BJ (cell line): ENCODE results near the gene PDZRN4. TPM values are rescaled to one million over a fixed set of nuclear protein-coding genes. Genes with fewer than 3 reads are reported as not detected.

Source experiments
- CTCF ChIA-PET: fragments of 350-600 bp; formaldehyde crosslinking; extraction: SDS; loops from one replicate; lab custom pipeline; 2021; ENCODE audit warnings: antibody characterized with exemption, inconsistent platforms; lab: Yijun Ruan, JAX
- POLR2A ChIA-PET: fragments of 300-600 bp; sonication (Branson Sonifier 250); formaldehyde crosslinking; extraction: SDS; loops from one replicate; lab custom pipeline; 2021; ENCODE audit warnings: antibody characterized with exemption; lab: Charles Lee
- DNase-seq: peaks from one replicate; pipeline ENCODE4 v3.0.0-alpha.2; 2011; ENCODE audit warnings: low read depth
- H3K27me3 ChIP-seq: 2 replicates; pipeline ENCODE4 v1.6.0; 2011; ENCODE audit warnings: low read length; ENCODE audit not compliant: control insufficient read depth, insufficient read depth
- H3K36me3 ChIP-seq: 2 replicates; pipeline ENCODE4 v1.5.1; 2011; ENCODE audit warnings: low read length; ENCODE audit not compliant: control insufficient read depth, insufficient read depth
- H3K4me3 ChIP-seq: 2 replicates; pipeline ENCODE4 v1.5.1; 2011; ENCODE audit warnings: low read depth, mild to moderate bottlenecking, control low read depth, low read length
- polyA plus RNA-seq: library from polyadenylated mRNA; depleted of rRNA; stranded (reverse); fragments of >200 nt; gene quantifications from 2 replicates; pipeline ENCODE4 v1.2.3, GENCODE V29; 2011
- TF ChIP-seq, protein P1 (sequence below): IDR thresholded peaks from 2 replicates; pipeline ENCODE4 v1.5.1; 2011; ENCODE audit warnings: low read depth, mild to moderate bottlenecking, control low read depth, inconsistent platforms, low read length, moderate library complexity; ENCODE audit not compliant: insufficient read depth

The PDZRN4 gene
- polyA plus RNA-seq, 1 experiment = not detected

DNA sequence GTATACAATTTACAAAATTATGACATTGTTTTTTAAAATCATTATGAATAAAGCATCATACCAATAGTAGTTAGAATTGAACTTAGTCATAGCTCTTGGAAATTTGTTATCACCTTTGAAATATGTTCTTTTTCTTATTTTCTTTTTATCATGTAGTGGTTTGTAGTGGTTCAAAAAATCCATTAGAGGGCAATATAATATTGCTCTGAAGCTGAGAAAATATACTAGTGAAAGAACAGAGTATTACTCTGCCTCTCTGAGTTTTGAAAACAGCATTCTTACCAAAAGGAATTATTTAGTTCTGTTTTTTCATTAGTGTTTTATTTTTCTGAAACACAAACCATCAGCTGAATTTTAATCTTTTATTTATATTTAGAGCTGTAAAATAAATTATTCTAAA is 76.2 kb downstream of the PDZRN4 start:
- ChIA-PET CTCF (interaction anchor here (1.2 to 1.6 kb wide), 2 partner anchors 417 to 760 kb away, joined by 3 to 6 read pairs; no protein-coding TSS in a partner anchor), POLR2A (no interaction called here)
- Histone ChIP-seq H3K27me3 (no peaks in the 10 kb centered on the region), H3K36me3 (no peaks in the 10 kb centered on the region), H3K4me3 (no peak overlapping the region)
- TF ChIP-seq, protein P1, sequence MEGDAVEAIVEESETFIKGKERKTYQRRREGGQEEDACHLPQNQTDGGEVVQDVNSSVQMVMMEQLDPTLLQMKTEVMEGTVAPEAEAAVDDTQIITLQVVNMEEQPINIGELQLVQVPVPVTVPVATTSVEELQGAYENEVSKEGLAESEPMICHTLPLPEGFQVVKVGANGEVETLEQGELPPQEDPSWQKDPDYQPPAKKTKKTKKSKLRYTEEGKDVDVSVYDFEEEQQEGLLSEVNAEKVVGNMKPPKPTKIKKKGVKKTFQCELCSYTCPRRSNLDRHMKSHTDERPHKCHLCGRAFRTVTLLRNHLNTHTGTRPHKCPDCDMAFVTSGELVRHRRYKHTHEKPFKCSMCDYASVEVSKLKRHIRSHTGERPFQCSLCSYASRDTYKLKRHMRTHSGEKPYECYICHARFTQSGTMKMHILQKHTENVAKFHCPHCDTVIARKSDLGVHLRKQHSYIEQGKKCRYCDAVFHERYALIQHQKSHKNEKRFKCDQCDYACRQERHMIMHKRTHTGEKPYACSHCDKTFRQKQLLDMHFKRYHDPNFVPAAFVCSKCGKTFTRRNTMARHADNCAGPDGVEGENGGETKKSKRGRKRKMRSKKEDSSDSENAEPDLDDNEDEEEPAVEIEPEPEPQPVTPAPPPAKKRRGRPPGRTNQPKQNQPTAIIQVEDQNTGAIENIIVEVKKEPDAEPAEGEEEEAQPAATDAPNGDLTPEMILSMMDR = peak; percentile 22; the same call in 1 of the 2 replicates
- no peak for DNase-seq

DNA sequence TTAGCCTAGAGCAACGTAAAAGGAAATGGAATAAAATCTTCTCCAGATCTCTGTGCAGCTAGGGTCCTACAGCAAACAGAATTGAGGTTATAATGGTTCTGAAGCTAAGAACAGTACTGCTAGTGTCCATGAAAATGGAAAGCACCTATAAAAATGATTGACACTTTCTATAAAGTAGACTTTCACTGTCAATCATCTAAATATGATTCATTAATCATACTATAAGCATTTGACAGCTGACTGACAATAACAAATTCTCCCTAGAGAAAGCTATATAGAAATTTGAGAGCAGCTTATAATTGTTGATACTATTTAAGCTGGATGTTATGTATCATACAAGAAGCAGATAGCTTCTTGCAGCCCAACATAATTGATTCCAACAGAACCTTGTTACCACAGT is 80.9 kb downstream of the PDZRN4 start:
- no peak overlapping the region for H3K4me3 ChIP-seq
- ChIA-PET CTCF (no interaction called here), POLR2A (no interaction called here)
- no peak for DNase-seq
- TF ChIP-seq, protein P1 = no peak
- no peaks in the 10 kb centered on the region for H3K36me3 ChIP-seq
- H3K27me3 ChIP-seq = no peaks in the 10 kb centered on the region

DNA sequence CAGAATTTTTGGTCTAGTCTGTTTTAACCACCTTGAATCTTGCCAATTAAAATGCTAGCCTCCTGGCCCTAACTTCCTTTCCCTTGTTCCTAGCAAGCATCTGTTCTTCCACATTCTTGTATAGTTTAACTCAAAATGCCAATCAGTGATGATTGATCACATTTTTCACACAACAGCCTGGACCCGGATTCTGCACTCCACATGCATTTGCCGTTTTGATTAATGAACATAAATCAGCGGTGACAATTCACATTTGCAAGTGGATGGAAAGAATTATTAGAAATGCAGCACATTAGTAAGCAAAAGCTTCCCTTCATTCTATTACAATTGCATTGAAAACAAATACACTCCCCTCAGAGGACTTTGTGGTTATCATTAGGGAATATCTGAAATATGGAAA is 83.4 kb downstream of the PDZRN4 start:
- POLR2A ChIA-PET = no interaction called here
- H3K36me3 ChIP-seq = no peaks in the 10 kb centered on the region
- no peaks in the 10 kb centered on the region for H3K27me3 ChIP-seq
- no peak for DNase-seq
- TF ChIP-seq, protein P1 = no peak
- CTCF ChIA-PET = interaction anchor here (1.1 kb wide), 1 partner anchor 753 kb away, joined by 5 read pairs; no protein-coding TSS in a partner anchor
- H3K4me3 ChIP-seq = no peak overlapping the region

DNA sequence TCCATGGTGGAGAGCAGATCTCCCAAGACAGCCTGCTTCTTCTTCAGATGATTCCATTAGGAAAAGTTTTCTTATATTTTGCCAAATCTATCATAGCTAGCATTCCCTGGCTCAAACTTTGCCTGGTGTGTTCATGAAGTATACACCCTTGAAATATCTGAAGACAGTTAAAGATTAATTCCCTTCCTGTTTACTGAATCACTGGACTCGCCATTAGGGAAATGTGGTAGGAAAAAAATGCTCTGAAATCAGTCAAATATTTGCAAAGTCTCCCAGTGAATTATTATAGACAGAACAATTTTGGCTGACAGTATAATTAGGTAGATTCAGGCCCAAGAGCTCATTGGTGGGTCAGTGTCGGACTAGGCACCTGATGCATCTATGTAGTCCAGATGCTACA is 86.5 kb downstream of the PDZRN4 start:
- TF ChIP-seq, protein P1 = no peak
- CTCF ChIA-PET = interaction anchor here (1.1 to 5.0 kb wide), 2 partner anchors 389 to 750 kb away, joined by 3 to 36 read pairs; no protein-coding TSS in a partner anchor
- no peak overlapping the region for H3K4me3 ChIP-seq
- POLR2A ChIA-PET = no interaction called here
- H3K27me3 ChIP-seq = no peaks in the 10 kb centered on the region
- no peak for DNase-seq
- no peaks in the 10 kb centered on the region for H3K36me3 ChIP-seq

DNA sequence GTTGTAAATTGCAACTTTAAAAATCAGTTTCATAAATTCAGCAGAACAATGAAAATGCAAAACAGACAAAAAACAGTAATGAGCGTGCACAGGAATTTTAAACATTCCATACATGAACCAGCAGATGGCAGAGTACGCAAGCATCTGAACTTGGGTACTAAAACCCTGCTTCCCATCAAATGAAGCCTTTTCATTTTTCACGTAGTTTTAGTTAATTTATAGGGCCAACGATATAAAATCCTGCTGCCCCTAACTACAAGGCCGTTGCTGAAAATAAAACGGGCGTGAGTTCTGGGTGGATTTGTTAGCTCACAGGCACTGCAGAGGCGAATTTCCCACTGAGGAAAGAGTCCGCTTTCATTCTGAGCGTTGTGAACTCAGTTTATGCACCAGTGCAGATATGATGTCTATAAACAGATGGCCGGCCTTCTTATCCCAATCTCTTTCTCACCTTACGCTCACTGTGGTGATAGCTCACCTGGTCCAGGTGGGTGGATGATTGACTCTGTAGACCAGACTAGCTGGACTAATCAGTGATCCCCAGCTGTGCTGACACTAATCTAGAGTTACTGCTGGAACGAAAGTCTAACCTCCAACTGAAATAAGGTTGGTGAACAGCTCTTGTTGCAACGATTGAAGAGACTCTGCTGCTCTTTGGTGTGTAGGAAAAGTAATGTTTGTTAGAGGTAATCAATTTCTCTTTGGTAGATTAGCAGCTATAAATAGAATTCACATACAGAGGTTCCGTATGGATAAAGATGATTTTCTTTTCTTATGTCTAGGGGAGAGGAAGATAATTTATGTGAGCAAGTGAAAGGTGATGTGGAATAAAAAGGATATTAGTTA is 89.2 kb downstream of the PDZRN4 start:
- Histone ChIP-seq H3K27me3 (no peaks in the 10 kb centered on the region), H3K36me3 (no peaks in the 10 kb centered on the region), H3K4me3 (no peak overlapping the region)
- no peak for DNase-seq
- TF ChIP-seq, protein P1 = peak; percentile 67
- CTCF ChIA-PET = interaction anchor here (0.6 to 5.0 kb wide), 7 partner anchors 12 to 752 kb away, joined by 3 to 36 read pairs (median 4); no protein-coding TSS in a partner anchor
- POLR2A ChIA-PET = no interaction called here
